Type B pancreatic cell (in vitro differentiated cells): ENCODE data around the gene CYB5R3. TPM values are rescaled to one million over a fixed set of nuclear protein-coding genes. Genes with fewer than 3 reads are reported as not detected.

ENCODE experiments used
- DNase-seq: peaks from one replicate; pipeline ENCODE4 v3.0.0; 2021; ENCODE audit warnings: mixed read lengths; ENCODE audit not compliant: unreplicated experiment; ENCODE audit errors: extremely low spot score
- H3K27ac Mint-ChIP-seq: 2 replicates; pipeline ENCODE4 v1.8.0; 2021; ENCODE audit warnings: mild to moderate bottlenecking, mixed read lengths
- H3K27me3 Mint-ChIP-seq: 2 replicates; pipeline ENCODE4 v1.8.0; 2021; ENCODE audit warnings: mixed read lengths
- H3K36me3 Mint-ChIP-seq: 2 replicates; pipeline ENCODE4 v1.8.0; 2021; ENCODE audit warnings: mixed read lengths
- H3K4me1 Mint-ChIP-seq: one replicate; pipeline ENCODE4 v1.8.0; 2021; ENCODE audit warnings: mixed read lengths; ENCODE audit not compliant: unreplicated experiment
- H3K4me3 Mint-ChIP-seq: 2 replicates; pipeline ENCODE4 v1.8.0; 2021; ENCODE audit warnings: mild to moderate bottlenecking, mixed read lengths
- H3K9me3 Mint-ChIP-seq: 2 replicates; pipeline ENCODE4 v1.8.0; 2021; ENCODE audit warnings: mixed read lengths
- total RNA-seq: library from RNA; stranded (reverse); gene quantifications from 2 replicates; pipeline ENCODE4 v1.2.1, GENCODE V29; 2021; ENCODE audit warnings: low replicate concordance
- TF ChIP-seq, protein P1 (sequence below): fragments of 200-600 bp; sonication (generic); conservative IDR thresholded peaks from 2 replicates; pipeline ENCODE4 v1.5.0; 2021; ENCODE audit warnings: antibody characterized with exemption, mild to moderate bottlenecking

CYB5R3 gene
- total RNA-seq, 1 donor from 2014 or later, result 102 TPM

DNA sequence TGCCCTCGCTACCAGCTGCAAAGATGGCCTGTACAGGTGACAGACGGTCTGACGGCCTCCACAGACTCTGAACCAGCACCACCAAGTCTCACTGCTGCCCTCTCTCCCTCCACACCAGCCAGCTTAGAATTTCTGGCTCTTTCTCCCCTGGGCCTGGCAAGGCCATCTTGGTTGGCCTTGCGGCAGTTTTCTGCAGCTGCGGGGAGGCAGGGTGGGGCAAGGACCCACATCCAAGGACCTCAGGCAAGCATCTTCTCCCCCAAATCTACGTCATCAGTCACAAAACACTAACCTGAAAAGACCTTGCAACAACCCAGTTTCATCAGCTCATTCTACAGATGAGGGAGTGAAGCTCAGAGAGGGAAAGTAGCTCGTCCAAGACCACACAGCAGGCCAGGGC, 22.8 kb downstream of the CYB5R3 start:
- no peak overlapping the region for H3K27ac Mint-ChIP-seq
- DNase-seq, result no peak
- H3K36me3 Mint-ChIP-seq, result peaks cover 6% of the 10 kb centered on the region

GRCh38 chr22:42625416-42625815, 23.8 kb downstream of the CYB5R3 start:
- H3K27ac Mint-ChIP-seq, result no peak overlapping the region
- no peak for DNase-seq
- no peak overlapping the region for H3K4me3 Mint-ChIP-seq
- no peaks in the 10 kb centered on the region for H3K9me3 Mint-ChIP-seq
- H3K4me1 Mint-ChIP-seq, result peaks cover 6% of the 10 kb centered on the region
- H3K27me3 Mint-ChIP-seq, result no peaks in the 10 kb centered on the region
- H3K36me3 Mint-ChIP-seq, result peaks cover 8% of the 10 kb centered on the region
- TF ChIP-seq, protein P1, sequence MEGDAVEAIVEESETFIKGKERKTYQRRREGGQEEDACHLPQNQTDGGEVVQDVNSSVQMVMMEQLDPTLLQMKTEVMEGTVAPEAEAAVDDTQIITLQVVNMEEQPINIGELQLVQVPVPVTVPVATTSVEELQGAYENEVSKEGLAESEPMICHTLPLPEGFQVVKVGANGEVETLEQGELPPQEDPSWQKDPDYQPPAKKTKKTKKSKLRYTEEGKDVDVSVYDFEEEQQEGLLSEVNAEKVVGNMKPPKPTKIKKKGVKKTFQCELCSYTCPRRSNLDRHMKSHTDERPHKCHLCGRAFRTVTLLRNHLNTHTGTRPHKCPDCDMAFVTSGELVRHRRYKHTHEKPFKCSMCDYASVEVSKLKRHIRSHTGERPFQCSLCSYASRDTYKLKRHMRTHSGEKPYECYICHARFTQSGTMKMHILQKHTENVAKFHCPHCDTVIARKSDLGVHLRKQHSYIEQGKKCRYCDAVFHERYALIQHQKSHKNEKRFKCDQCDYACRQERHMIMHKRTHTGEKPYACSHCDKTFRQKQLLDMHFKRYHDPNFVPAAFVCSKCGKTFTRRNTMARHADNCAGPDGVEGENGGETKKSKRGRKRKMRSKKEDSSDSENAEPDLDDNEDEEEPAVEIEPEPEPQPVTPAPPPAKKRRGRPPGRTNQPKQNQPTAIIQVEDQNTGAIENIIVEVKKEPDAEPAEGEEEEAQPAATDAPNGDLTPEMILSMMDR, result no peak

More for the DNA sequence above, 22.8 kb downstream of the CYB5R3 start:
- no peaks in the 10 kb centered on the region for H3K9me3 Mint-ChIP-seq
- H3K27me3 Mint-ChIP-seq, result no peaks in the 10 kb centered on the region
- TF ChIP-seq, protein P1, result no peak
- H3K4me1 Mint-ChIP-seq, result peaks cover 3% of the 10 kb centered on the region
- no peak overlapping the region for H3K4me3 Mint-ChIP-seq

DNA sequence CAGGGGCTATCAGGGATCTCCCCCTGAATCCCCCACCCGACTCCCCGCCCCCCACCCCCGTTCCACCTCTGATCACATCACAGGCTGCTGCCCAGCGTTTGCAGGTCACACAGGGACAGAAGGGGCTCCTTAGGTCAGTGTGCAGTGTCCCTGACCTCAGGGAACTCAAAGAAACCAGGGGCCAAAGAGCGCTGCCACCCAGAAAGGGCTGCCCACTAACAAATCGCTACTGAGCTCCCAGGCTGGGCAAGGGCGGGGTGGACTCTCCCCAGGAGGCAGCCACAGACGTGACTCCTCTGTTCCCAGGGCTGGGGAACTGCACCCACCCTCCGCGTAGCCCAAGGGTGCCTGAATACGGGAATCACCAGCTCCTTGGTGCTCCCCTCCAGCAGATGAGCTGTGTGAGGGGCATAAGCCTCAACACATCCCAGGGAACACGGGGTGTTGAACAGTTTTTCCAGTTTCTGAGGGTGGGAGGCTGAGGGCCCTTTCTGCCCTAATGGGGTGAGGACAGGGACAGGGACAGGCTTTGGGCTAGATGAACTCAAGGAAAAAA, 24.6 kb downstream of the CYB5R3 start:
- DNase-seq, result no peak
- TF ChIP-seq, protein P1, result no peak
- Mint-ChIP-seq H3K27me3 (no peaks in the 10 kb centered on the region), H3K9me3 (no peaks in the 10 kb centered on the region), H3K36me3 (peaks cover 8% of the 10 kb centered on the region), H3K4me1 (peaks cover 6% of the 10 kb centered on the region), H3K4me3 (no peak overlapping the region), H3K27ac (no peak overlapping the region)

DNA sequence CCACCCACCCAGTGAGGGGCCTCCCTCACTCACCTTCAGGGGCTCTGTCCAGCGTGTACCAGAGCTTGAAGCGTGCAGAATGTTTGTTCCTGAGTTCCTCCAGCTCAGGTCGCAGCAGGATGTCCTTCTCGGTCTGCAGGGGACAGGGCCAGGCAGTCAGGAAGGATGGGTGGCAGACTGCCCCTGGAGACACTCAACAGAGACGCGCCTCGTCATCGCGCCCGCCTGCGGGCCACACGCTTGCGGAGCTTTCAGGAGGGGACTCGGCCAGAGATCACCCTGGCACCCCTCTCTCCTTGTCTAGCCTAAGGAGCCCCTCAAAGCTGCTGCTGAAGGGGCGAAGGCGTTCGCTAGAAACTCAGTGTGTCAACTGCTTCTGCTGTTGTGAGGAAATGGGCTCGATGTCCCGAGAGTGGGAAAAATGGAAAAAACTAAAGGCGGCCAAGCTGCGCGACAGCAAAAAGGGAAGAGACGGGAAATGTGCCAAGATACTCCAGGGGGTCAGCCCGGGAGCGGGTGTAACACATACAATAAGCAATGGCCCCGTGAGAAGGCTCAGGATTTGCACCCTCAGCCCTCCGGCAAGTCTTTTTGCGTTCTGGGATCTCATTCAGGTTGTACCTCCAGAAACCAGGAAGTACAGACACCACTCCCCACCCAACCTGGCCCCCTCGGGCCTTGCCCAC, 25.3 kb downstream of the CYB5R3 start:
- no peaks in the 10 kb centered on the region for H3K27me3 Mint-ChIP-seq
- no peaks in the 10 kb centered on the region for H3K9me3 Mint-ChIP-seq
- no peak for DNase-seq
- peaks cover 8% of the 10 kb centered on the region for H3K36me3 Mint-ChIP-seq
- H3K27ac Mint-ChIP-seq, result no peak overlapping the region
- H3K4me1 Mint-ChIP-seq, result peaks cover 6% of the 10 kb centered on the region
- TF ChIP-seq, protein P1, result no peak
- no peak overlapping the region for H3K4me3 Mint-ChIP-seq

GRCh38 chr22:42623301-42623751, 25.9 kb downstream of the CYB5R3 start:
- TF ChIP-seq, protein P1, result no peak
- H3K27ac Mint-ChIP-seq, result no peak overlapping the region
- no peak for DNase-seq
- no peaks in the 10 kb centered on the region for H3K9me3 Mint-ChIP-seq
- no peak overlapping the region for H3K4me3 Mint-ChIP-seq
- H3K4me1 Mint-ChIP-seq, result peaks cover 6% of the 10 kb centered on the region
- H3K27me3 Mint-ChIP-seq, result no peaks in the 10 kb centered on the region
- peaks cover 8% of the 10 kb centered on the region for H3K36me3 Mint-ChIP-seq
